Common myeloid progenitor, CD34-positive (primary cell): ENCODE results near the gene TTYH3.

Experiments
- CTCF ChIA-PET: fragments of 350-600 bp; sonication (Branson Sonifier 250); formaldehyde crosslinking; loops from one replicate; lab custom pipeline; 2021; ENCODE audit warnings: antibody characterized with exemption; lab: Charles Lee
- POLR2A ChIA-PET: fragments of 350-600 bp; sonication (Branson Sonifier 250); formaldehyde crosslinking; loops from one replicate; lab custom pipeline; 2021; ENCODE audit warnings: antibody characterized with exemption; lab: Charles Lee
- DNase-seq, 3 donors: peaks; one replicate each; pipeline versions ENCODE4 v3.0.0 to v3.0.0-alpha.2; 2013
- H3K27ac ChIP-seq, 2 experiments: 1 replicate in 1 of 2; 2 replicates in 1 of 2; pipeline ENCODE4 v1.7.0; 2013; ENCODE audit warnings: inconsistent platforms in 2 of 2, low read length in 2 of 2, mild to moderate bottlenecking in 2 of 2, low read depth in 1 of 2, moderate library complexity in 1 of 2; ENCODE audit not compliant: severe bottlenecking in 2 of 2, insufficient read depth in 1 of 2, poor library complexity in 1 of 2
- H3K27me3 ChIP-seq, 5 experiments: replicated peaks in 2 of 5; 1 replicate in 3 of 5; 2 replicates in 2 of 5; pipeline versions ENCODE4 v1.6.1 to v1.7.0; 2013; ENCODE audit warnings: low read length in 4 of 5, mild to moderate bottlenecking in 2 of 5, moderate library complexity in 2 of 5, inconsistent platforms in 1 of 5; ENCODE audit not compliant: insufficient read depth in 5 of 5, control insufficient read depth in 4 of 5
- H3K36me3 ChIP-seq, 4 experiments: 1 replicate in 2 of 4; 2 replicates in 2 of 4; pipeline versions ENCODE4 v1.6.1 to v1.7.0; 2013; ENCODE audit warnings: low read length in 3 of 4, control low read depth in 1 of 4, mild to moderate bottlenecking in 1 of 4; ENCODE audit not compliant: control insufficient read depth in 4 of 4, insufficient read depth in 4 of 4
- H3K4me1 ChIP-seq, 4 experiments: 1 replicate in 3 of 4; 2 replicates in 1 of 4; pipeline versions ENCODE4 v1.6.1 to v1.7.1; 2013; ENCODE audit warnings: low read length in 3 of 4, mild to moderate bottlenecking in 3 of 4, control low read depth in 1 of 4, inconsistent platforms in 1 of 4, moderate library complexity in 1 of 4; ENCODE audit not compliant: control insufficient read depth in 4 of 4, insufficient read depth in 4 of 4; ENCODE audit errors: control extremely low read depth in 1 of 4
- H3K4me3 ChIP-seq, 7 experiments: 1 replicate in 4 of 7; 2 replicates in 3 of 7; pipeline versions ENCODE4 v1.5.1 to v1.7.0; 2013; ENCODE audit warnings: mild to moderate bottlenecking in 7 of 7, low read length in 6 of 7, moderate library complexity in 6 of 7, inconsistent platforms in 2 of 7, low read depth in 2 of 7, control low read depth in 1 of 7; ENCODE audit not compliant: insufficient read depth in 4 of 7, control insufficient read depth in 1 of 7; ENCODE audit errors: extremely low read depth in 1 of 7
- H3K9me3 ChIP-seq, 5 experiments: 1 replicate in 4 of 5; 2 replicates in 1 of 5; pipeline versions ENCODE4 v1.6.1 to v1.7.1; 2013; ENCODE audit warnings: low read length in 4 of 5, mild to moderate bottlenecking in 2 of 5, inconsistent platforms in 1 of 5, low read depth in 1 of 5, moderate library complexity in 1 of 5; ENCODE audit not compliant: control insufficient read depth in 4 of 5, insufficient read depth in 2 of 5; ENCODE audit errors: control extremely low read depth in 1 of 5
- WGBS: methylation state at CpG from one replicate; pipeline ENCODE4 v1.1.5; 2013; ENCODE audit not compliant: insufficient coverage; 5-methylcytosine and 5-hydroxymethylcytosine counted together

Gene TTYH3

GRCh38 chr7:2706685-2707126, 74.9 kb downstream of the TTYH3 start:
- DNase-seq: no peak
- H3K27ac ChIP-seq: no peak overlapping the region
- peaks cover 0 to 3% (median 0%) of the 10 kb centered on the region in 4 experiments for H3K36me3 ChIP-seq
- H3K4me1 ChIP-seq: peaks cover 0 to 46% (median 30%) of the 10 kb centered on the region in 4 experiments
- H3K9me3 ChIP-seq: peaks cover 0 to 2% (median 0%) of the 10 kb centered on the region in 5 experiments
- H3K4me3 ChIP-seq: no peak overlapping the region
- WGBS: 77% methylated on average over 3 of the region's 6 CpGs
- CTCF ChIA-PET: interaction anchor here (1.3 to 15.0 kb wide), 7 partner anchors 7 to 36 kb away, joined by 3 to 307 read pairs (median 12); no protein-coding TSS in a partner anchor
- H3K27me3 ChIP-seq: no peaks in the 10 kb centered on the region
- POLR2A ChIA-PET: interaction anchor here (0.9 to 1.0 kb wide), 2 partner anchors 17 to 29 kb away, joined by 4 to 6 read pairs; no protein-coding TSS in a partner anchor

GRCh38 chr7:2707481-2707880, 75.7 kb downstream of the TTYH3 start:
- Histone ChIP-seq H3K9me3 (peaks cover 0 to 2% (median 0%) of the 10 kb centered on the region in 5 experiments), H3K27ac (no peak overlapping the region), H3K27me3 (no peaks in the 10 kb centered on the region), H3K36me3 (peaks cover 0 to 7% (median 0%) of the 10 kb centered on the region in 4 experiments), H3K4me1 (peaks cover 0 to 46% (median 32%) of the 10 kb centered on the region in 4 experiments), H3K4me3 (no peak overlapping the region)
- 100% methylated on average over 2 of the region's 8 CpGs for WGBS
- CTCF ChIA-PET: interaction anchor here (1.6 to 15.0 kb wide), 8 partner anchors 8 to 37 kb away, joined by 5 to 307 read pairs (median 22); partner anchors contain the start of gene AMZ1
- DNase-seq: no peak
- POLR2A ChIA-PET: no interaction called here

GRCh38 chr7:2708041-2708440, 76.3 kb downstream of the TTYH3 start:
- peaks cover 0 to 2% (median 0%) of the 10 kb centered on the region in 5 experiments for H3K9me3 ChIP-seq
- peaks cover 0 to 11% (median 0%) of the 10 kb centered on the region in 4 experiments for H3K36me3 ChIP-seq
- WGBS: 96% methylated on average over 10 of the region's 10 CpGs
- no peaks in the 10 kb centered on the region for H3K27me3 ChIP-seq
- H3K4me1 ChIP-seq: peaks cover 0 to 48% (median 37%) of the 10 kb centered on the region in 4 experiments
- no peak for DNase-seq
- CTCF ChIA-PET: interaction anchor here (1.3 to 22.3 kb wide), 10 partner anchors 8 to 49 kb away, joined by 5 to 441 read pairs (median 35); partner anchors contain the start of gene AMZ1
- no peak overlapping the region for H3K4me3 ChIP-seq
- POLR2A ChIA-PET: no interaction called here
- no peak overlapping the region for H3K27ac ChIP-seq

- 93% methylated on average over 20 of the region's 20 CpGs for WGBS
- no peak overlapping the region for H3K27ac ChIP-seq
- DNase-seq: no peak
- peaks cover 0 to 55% (median 44%) of the 10 kb centered on the region in 4 experiments for H3K4me1 ChIP-seq
- no peak overlapping the region for H3K4me3 ChIP-seq
- peaks cover 0 to 11% (median 0%) of the 10 kb centered on the region in 4 experiments for H3K36me3 ChIP-seq
- peaks cover 0 to 2% (median 0%) of the 10 kb centered on the region in 5 experiments for H3K9me3 ChIP-seq
- no peaks in the 10 kb centered on the region for H3K27me3 ChIP-seq
- ChIA-PET POLR2A (interaction anchor here (2.2 to 2.7 kb wide), 2 partner anchors 10 to 26 kb away, joined by 11 to 21 read pairs; no protein-coding TSS in a partner anchor), CTCF (interaction anchor here (0.9 to 22.3 kb wide), 19 partner anchors 9 to 257 kb away, joined by 3 to 441 read pairs (median 8); partner anchors contain the start of gene AMZ1)
These were observed 76.9 kb downstream of the TTYH3 start for GRCh38 chr7:2708547-2709310.

- WGBS: 31% methylated on average over 32 of the region's 35 CpGs
- DNase-seq: peak; percentile 74 to 90 (median 87)
- H3K4me1 ChIP-seq: peaks cover 0 to 64% (median 54%) of the 10 kb centered on the region in 4 experiments
- H3K27me3 ChIP-seq: no peaks in the 10 kb centered on the region
- no peak overlapping the region for H3K27ac ChIP-seq
- peak overlapping the region in 2 of 7 experiments; percentile 36 to 65 for H3K4me3 ChIP-seq
- H3K9me3 ChIP-seq: peaks cover 0 to 2% (median 0%) of the 10 kb centered on the region in 5 experiments
- H3K36me3 ChIP-seq: peaks cover 0 to 19% (median 0%) of the 10 kb centered on the region in 4 experiments
- ChIA-PET POLR2A (interaction anchor here (1.0 to 2.7 kb wide), 3 partner anchors 9 to 25 kb away, joined by 5 to 21 read pairs (median 11); no protein-coding TSS in a partner anchor), CTCF (interaction anchor here (0.8 to 22.3 kb wide), 27 partner anchors 9 to 261 kb away, joined by 3 to 441 read pairs (median 7); partner anchors contain the start of gene AMZ1)
These were observed 77.9 kb downstream of the TTYH3 start for GRCh38 chr7:2709553-2710285.

- DNase-seq: no peak
- POLR2A ChIA-PET: interaction anchor here (0.8 to 2.7 kb wide), 4 partner anchors 9 to 24 kb away, joined by 3 to 21 read pairs (median 8); no protein-coding TSS in a partner anchor
- WGBS: 94% methylated on average over 11 of the region's 11 CpGs
- no peaks in the 10 kb centered on the region for H3K27me3 ChIP-seq
- peaks cover 0 to 21% (median under 1%) of the 10 kb centered on the region in 4 experiments for H3K36me3 ChIP-seq
- CTCF ChIA-PET: interaction anchor here (0.5 to 22.3 kb wide), 25 partner anchors 9 to 441 kb away, joined by 3 to 441 read pairs (median 7); partner anchors contain the start of gene AMZ1
- peaks cover 0 to 2% (median 0%) of the 10 kb centered on the region in 5 experiments for H3K9me3 ChIP-seq
- H3K27ac ChIP-seq: no peak overlapping the region
- H3K4me1 ChIP-seq: peaks cover 0 to 70% (median 59%) of the 10 kb centered on the region in 4 experiments
- H3K4me3 ChIP-seq: peak overlapping the region in 2 of 7 experiments; percentile 36 to 65
These were observed 78.5 kb downstream of the TTYH3 start for GRCh38 chr7:2710286-2710655.
